Fibroblast of skin of scalp (primary cell): ENCODE measurements around the gene CHEK1.

Experiments
- DNase-seq: peaks from one replicate; pipeline ENCODE4 v3.0.0-alpha.2; 2013

CHEK1 gene

DNA sequence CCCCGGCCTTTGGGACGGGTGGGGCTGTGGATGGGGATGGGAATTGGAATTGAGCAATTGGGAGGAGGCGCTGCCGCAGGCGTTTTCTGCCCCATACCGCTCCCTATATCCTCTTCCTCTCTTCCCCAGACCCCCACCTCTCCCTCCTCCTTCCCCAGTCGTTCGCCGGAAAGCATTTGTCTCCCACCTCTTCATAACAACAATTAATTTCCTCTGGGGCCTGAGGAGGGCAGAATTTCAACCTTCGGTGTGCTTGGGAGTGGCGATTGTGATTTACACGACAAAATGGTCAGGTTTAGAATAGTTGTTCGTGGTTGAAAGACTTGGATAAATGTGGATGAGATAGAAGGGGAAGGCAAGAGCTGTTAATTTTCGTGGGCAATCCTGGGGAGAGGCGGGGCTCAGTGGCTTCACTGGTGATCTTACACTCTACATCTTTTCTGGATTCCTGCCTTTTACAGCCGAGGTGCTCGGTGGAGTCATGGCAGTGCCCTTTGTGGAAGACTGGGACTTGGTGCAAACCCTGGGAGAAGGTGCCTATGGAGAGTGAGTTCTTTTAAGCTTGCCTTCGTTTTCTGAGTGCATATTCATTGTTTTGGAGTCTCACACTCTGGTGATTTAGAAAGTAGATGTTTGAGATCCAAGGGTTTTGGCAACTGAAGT is 1.5 kb downstream of the CHEK1 start:
- DNase-seq: peak; percentile 94

DNA sequence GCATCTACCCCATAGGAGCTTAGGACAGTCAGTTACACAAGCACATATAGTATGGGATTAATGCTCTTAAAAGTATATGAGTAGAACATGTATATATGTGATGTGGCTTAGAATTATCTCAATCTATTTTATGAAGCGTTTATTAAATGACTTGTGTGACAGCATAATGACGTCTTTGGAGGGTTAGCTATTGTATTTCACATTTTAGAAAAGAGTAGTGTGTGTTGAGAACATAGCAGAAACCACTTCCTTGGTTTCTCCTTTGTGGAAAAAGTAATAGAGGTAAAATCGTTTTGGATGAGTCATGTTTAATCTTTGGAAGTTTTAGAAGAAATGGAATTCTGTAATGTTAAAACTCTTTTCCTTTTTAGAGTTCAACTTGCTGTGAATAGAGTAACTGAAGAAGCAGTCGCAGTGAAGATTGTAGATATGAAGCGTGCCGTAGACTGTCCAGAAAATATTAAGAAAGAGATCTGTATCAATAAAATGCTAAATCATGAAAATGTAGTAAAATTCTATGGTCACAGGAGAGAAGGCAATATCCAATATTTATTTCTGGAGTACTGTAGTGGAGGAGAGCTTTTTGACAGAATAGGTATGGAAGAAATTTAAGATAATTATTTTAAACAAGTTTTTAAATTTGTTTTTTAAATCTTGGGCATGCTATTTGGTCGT is 2.4 kb downstream of the CHEK1 start:
- no peak for DNase-seq

DNA sequence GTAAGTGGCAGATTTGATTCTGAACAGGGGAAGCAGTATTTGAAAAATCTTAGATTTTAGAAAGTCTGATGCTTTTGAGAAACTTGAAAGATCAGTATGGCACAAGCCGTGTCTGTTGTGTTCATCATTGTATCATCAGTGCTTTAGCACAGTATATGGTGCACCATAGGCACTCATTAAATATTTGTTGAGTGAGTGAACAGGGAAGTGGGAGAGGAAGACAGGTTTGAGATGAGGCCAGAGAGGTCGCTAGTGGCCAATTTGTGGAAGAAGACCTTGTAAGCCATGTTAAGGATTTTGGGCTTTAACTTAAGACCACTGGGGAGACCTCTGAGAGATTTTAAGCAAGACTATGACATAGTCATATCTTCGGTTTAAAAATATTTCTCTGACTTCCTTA is 12.9 kb downstream of the CHEK1 start:
- DNase-seq: no peak

DNA sequence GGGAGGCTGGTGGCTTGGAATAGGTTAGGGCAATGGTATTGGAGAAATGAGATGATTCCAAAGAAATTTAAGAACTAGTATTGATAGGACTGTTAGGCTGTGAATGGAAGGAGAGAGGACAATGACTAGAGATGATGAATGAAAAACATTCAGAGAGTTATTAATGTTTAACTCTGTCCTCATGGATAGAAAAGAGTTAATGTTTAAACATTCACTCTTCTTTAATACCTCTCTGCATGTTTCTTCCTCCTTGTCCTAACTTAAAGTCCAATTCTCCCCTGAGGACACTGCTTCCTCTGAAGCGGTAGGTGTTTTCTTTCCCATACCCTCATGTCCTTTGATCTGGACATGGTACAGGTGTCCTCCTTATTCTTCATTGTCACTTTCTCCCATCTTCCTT is 13.4 kb downstream of the CHEK1 start:
- DNase-seq: no peak

DNA sequence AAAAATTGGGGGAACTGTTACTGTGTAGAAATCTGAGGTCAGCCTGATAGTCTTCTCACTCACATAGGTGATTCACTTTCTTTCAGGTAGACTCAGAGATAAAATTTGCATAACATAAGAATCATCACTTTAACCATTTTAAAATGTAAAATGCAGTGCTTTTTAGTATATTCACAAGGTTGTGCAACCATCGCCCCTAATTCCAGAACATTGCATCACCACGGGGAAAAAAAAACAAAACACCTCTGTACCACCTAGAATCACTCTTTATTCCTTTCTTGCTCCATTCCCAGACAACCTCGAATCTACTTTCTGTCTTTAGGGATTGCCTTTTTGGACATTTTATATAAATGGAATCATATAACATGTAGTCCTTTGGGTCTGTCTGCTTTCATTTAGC is 20.9 kb downstream of the CHEK1 start:
- DNase-seq: no peak

DNA sequence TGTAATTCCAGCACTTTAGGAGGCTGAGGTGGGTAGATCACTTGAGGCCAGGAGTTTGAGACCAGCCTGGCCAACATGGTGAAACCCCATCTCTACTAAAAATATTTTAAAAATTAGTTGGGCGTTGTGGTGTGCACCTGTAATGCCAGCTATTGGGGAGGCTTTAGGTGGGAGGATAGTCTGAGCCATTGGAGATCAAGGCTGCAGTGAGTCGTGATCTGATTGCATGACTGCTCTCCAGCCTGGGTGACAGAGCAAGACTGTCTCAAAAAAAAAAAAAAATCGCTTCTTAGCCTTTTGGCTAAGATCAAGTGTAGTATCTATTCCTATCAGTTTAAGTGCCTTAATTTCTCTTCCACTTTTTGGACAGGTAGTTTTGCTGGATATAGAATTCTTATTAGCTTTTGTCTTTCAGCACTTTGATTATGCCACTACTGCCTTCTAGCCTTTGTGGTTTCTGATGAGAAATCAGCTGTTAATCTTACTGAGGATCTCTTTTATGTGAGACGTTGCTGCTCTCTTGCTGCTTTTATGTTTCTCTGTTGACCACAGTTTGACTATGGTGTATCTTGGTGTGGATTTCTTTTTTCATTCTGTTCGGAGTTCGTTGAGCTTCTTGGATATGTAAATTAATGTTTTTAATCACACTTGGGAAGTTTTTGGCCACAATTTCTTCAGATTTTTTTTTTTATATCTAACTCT is 24.7 kb downstream of the CHEK1 start:
- no peak for DNase-seq

DNA sequence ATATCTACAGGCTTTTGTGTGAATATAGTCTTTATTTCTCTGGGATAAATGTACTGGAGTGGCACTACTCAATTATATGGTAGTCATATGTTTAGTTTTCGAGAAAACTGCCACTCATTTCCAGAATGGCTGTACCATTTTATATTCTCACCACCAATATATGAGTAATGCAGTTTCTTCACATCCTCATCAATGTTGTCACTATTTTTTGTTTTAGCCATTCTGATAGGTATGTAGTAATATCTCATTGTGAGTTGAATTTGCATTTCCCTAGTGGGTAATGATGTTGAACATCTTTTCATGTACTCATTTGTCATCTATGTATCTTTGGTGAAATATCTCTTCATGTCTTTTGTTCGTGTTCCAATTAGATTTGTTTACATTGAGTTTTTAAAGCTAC is 37.7 kb downstream of the CHEK1 start:
- DNase-seq: no peak

DNA sequence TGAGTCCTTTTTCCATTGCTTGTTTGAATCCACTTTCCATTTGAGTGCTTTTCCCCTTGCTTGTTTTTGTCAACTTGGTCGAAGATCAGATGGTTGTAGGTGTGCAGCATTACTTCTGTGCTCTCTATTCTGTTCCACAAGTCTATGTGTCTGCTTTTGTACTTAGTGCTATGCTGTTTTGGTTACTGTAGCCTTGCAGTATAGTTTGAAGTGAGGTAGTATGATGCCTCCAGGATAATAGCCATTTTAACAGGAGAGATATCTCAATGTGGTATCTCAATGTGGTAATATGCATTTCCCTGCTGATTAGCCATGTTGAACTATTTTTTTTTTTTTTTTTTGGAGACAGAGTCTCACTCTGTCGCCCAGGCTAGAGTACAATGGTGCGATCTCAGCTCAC is 38.9 kb downstream of the CHEK1 start:
- no peak for DNase-seq

DNA sequence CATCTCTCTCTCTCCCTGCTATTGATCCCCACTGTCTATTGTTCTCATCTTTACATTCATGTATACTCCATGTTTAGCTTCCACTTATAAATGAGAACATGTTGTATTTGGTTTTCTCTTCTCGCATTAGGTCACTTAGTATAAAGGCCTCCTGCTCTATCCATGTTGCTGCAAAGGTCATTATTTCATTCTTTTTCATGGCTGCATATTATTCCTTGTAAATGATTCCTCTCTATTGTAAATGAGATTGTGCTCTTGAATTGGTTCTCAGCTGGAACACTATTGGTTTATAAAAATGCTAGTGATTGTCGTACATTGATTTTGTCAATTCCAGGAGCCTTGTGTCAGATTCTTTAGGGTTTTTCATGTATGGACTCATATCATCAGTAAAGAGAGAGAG is 42.2 kb downstream of the CHEK1 start:
- no peak for DNase-seq

DNA sequence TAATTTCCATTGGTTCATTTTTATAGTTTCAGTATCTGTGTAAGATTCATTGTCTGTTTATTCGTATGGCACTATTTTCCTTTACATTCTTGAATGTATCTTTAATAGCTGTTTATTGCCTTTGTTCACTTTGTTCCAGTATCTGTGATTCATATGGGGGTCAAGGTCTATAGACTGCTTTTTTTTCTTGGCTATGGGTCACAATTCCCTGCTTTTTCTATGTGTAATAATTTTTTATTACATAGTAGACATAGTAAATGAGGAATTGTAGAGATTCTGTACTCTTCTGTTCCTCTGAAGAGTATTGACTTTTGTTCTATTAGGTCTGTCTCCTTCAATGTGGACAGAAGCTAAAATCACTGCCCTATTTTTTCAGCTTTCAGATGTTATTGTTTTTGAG is 45.2 kb downstream of the CHEK1 start:
- DNase-seq: no peak

DNA sequence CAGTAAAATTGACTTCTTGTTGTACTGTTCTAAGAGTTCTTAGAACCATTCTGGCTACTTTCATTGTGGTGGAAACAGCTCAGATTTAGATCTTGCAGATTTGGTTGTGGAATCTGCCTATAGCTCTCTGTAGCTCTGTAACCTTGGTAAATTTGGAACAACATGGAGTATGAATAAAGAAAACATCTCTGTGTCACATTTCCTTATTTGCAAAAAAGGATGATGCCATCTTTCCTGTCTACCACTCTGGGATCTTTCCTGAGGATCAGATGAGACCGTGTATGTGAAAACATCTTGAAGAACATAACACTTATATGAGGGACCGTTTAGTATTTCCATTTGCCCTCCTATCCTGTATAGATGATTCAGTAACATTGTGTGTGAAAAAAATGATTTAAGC is 46.6 kb downstream of the CHEK1 start:
- DNase-seq: no peak

DNA sequence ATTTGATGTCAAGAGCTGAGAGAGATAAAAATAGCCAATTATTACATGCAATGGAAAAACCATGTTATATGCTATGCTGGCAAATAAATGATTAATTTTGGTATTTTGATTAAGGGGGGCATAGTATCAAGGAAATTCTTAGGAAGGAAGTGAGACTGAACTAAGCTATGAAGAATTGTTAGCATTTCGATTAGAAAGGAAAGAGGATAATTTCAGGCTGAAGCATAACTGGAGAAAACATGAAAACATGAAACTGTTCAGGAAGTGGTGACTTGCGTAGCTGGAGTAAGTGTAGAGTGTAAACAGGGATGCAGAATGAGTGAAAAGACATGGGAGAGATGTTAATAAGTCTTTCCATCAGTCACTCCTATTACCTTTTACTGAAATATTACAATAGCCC is 49.2 kb downstream of the CHEK1 start:
- DNase-seq: no peak

DNA sequence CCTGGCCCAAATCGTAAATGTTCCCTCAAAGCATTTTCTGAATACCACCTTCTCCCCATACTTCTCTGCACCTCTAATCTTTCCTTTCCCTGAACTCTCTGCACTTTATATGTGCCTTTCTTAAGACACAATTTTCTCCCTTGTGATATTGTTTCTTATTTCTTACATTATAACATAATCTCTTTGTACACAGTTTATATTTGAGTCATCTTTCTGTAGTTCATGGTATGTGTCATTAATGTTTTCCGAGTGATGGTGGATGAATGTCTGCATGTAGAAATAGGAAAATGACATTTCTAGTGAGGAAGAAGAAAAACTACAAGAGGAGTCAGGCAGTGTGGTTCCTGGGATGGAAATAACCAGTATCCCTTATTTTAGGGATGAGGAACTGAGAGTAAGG is 50.2 kb downstream of the CHEK1 start:
- DNase-seq: no peak

DNA sequence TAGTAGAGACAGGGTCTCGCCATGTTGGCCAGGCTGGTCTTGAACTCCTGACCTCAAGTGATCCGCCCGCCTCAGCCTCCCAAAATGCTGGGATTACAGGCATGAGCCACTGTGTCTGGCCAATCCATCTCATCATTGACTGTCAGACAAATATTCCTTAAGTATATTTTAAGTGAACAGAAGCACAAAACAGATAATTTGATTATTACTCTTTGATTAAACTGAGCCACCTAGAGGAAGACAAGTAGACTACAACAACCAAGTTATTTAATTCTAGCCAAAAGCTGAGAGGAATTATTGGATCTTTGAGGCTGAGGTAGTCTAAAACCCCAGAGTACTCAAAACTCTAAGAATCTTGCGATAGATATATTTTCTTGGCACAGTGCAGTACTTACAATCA is 54.4 kb downstream of the CHEK1 start:
- no peak for DNase-seq

DNA sequence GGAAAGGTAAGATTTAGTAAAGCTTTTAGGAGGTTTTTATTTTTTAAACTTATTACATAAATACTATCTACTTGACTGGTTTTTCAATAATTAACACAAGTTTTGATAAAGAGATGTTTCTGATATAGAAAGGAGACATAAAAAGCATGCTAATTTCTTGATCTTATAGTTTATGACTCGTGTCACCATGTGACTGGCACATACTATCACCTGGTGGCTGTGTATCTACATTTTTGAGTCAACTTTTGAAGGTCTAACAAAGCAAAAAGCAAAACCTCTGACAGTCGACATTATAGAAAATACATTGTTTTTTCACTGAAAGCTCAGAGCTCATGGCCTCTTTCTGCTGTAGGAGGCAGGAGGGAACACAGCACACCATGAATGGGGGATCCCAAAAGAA is 54.9 kb downstream of the CHEK1 start:
- DNase-seq: no peak

DNA sequence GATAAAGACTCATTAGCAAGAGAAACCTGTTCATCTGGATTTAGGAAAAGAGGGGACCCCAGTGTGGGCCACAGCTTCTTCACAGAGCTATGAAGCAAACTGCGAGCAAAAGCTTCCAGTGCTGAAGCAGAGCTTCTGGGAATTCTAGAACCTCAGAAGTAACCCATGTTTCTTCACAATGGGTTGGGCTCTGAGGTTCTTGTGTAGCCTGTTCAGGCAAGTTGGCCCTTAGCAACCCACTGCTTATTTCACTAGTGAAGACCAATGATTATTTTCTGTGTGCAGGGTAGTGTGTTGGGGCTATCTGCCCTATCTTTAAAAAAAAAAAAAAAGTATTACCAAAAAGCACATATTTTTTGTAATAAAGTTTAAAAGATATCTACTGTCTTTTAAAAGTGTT is 55.8 kb downstream of the CHEK1 start, which contains the start of gene ACRV1:
ACRV1 (minus strand) TSS at position 101 of the 400 bp plus-strand sequence; CDS start at position 34, 67 bp downstream.
- DNase-seq: no peak

DNA sequence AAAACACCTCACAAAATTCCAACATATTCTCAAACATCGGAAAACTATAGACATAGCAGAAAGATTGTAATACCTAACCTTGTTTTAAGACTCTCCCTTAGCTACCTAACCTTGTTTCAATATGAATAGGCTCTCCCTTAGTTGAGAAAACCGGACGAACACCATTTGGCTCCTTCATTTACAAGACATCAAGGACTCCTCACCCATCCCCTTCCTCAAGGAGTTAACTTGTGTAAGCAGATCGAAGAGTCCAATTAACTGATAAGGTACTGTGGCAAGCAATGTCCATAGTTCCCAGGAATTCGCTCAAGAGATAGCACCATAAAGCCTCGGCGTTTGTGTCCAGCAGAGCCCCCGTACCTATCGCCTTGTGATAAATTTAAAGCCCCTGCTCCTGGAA is 60.3 kb downstream of the CHEK1 start:
- DNase-seq: no peak

DNA sequence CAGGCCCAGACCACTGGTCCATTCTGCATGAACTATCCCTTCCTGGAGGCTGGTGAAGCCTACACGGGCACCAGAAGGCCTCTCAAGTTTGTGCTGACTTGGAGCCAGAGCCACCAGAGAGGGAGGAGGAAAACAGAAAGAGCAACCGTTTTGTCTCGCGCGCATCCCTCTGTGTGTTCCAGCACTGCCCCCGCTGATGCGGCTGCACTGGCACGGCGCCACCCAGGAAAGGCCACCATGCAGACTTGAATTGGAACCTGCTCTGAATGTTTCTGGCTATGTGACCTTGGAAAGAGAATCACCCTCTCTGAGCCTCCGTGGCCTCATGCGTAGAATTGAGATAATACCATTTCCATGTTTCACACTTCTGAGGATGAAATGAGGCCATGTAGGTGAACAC is 63.1 kb downstream of the CHEK1 start:
- DNase-seq: no peak

DNA sequence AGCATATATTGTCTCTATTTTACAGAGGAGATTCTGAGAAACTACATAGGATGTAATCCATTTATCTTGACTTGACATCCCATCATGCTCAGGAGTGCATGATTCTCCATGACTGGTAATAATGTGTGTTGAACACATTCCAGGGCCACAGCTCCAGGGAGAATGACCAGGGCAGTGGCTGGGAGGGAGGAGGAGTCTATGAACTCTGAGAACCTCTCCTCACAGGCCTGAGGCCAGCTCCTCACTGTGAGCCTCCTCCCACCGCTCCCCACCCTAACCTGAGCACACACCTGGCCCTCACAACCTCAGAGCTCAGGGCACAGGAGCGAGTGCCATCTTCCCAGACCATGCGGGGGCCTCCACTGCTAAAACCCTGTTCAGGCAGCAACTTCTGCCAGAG is 63.7 kb downstream of the CHEK1 start:
- DNase-seq: no peak

DNA sequence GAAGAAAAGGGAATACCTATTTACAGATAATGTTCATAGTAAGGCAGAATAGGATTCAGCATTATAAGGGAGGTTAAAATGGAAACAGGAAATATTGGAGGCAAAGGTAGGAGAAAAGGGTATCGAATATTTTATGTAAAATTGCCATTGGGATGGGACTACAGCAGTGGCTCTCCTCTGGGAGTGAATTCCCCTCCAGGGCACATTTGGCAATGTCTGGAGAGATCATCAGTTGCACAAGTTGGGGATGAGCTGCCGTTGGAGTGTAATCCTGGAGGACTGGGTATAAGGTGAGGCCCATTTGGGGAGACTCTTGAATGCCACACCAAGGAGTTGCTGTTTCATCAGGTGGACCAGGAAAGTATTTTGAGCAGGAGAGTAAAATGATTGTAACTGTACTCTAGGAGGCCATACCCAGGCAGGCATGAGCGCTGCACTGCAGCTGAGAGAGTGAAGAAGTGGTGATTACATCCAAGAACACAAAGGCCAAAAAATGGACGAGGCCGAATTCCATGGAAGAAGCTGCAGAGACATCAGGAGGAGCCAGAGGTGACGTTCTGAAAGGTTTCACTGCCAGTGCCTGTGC is 64.4 kb downstream of the CHEK1 start:
- no peak for DNase-seq

DNA sequence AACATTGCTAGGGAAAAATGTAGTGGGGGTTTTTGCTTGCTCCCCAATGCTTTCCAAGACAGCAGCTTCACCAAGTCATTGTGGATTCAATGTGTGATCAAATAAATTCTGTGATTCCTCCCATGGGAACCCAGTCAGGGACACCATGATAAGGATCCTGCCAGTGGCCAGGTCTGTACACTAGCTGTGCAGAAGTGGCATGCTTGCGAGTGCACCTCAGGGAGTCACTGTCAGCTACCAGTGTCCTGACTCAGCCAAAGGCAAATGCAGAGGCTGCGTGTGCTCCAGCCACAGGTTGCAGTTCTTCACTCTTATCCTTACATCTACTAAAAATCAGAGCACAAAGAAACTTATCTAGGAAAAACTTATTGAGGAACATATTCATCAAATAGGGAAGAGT is 65.0 kb downstream of the CHEK1 start:
- no peak for DNase-seq

DNA sequence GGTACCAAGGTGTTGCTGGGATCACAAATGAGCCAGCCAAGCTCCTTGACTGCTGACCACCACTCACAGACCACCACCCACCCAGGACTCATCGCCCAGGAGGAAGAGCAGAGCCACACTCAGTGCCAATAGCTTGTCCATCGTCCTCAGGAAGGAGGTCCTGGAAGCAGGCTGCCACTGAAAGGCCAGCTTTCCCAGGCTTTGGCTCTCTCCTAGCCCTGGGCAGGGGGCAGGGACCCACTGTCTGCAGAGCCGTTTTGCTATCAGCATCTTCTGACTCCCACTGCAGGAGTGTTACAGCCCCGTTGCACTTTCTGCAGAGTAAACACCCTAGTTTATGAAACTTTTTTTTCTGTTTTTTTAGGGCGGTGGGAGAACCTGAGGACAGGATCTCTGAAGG is 67.9 kb downstream of the CHEK1 start:
- no peak for DNase-seq

DNA sequence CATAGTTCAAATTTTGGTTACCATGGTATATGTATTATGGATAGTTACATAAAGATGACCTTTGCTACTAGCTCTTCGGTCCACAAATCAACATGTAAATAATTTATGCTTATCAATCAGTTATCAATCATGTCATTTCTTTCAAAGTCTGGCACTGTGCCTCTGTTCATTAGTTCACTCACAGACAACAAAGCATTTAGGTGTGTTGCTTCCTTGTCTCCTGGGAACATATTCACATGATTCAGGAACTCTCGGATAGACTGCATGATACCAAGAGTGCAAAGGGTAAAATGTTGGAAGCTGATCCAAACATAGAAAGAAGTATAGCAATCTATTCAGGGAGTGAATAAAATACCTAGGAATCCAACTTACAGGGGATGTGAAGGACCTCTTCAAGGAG is 70.0 kb downstream of the CHEK1 start:
- no peak for DNase-seq
